ENCODE results near the gene IFITM1. TPM values are rescaled to one million over a fixed set of nuclear protein-coding genes. Genes with fewer than 3 reads are reported as not detected.
"Not testable (repeated sequence)": the region's sequence is repeated elsewhere in the genome, so short reads cannot be mapped to it uniquely, and the experiment has no call there.

The IFITM1 gene
- total RNA-seq: 206 TPM
- 463 TPM for polyA plus RNA-seq
- long read RNA-seq, donor 1, transcript IFITM1-202 (2 exons, 855 nt): major isoform, 30 of 30 reads
- long read RNA-seq, donor 1, partial matches to known transcripts: 0 of 30 reads
- long read RNA-seq, donor 1, other reads (novel, unspliced or antisense): 0 of 30 reads
- long read RNA-seq, donor 2: 0 reads
- long read RNA-seq, donor 3, transcript IFITM1-202 (2 exons, 855 nt): major isoform, 187 of 187 reads
- long read RNA-seq, donor 3, partial matches to known transcripts: 0 of 187 reads
- long read RNA-seq, donor 3, other reads (novel, unspliced or antisense): 0 of 187 reads
- long read RNA-seq, donor 4, transcript IFITM1-202 (2 exons, 855 nt): major isoform, 120 of 120 reads
- long read RNA-seq, donor 4, partial matches to known transcripts: 0 of 120 reads
- long read RNA-seq, donor 4, other reads (novel, unspliced or antisense): 0 of 120 reads
- long read RNA-seq, donor 5, transcript IFITM1-202 (2 exons, 855 nt): major isoform, 398 of 398 reads
- long read RNA-seq, donor 5, partial matches to known transcripts: 0 of 398 reads
- long read RNA-seq, donor 5, other reads (novel, unspliced or antisense): 0 of 398 reads
- long read RNA-seq, donor 6, transcript IFITM1-202 (2 exons, 855 nt): major isoform, 116 of 116 reads
- long read RNA-seq, donor 6, partial matches to known transcripts: 0 of 116 reads
- long read RNA-seq, donor 6, other reads (novel, unspliced or antisense): 0 of 116 reads
- long read RNA-seq, donor 7, transcript IFITM1-202 (2 exons, 855 nt): major isoform, 198 of 203 reads
- long read RNA-seq, donor 7, partial matches to known transcripts: 0 of 203 reads
- long read RNA-seq, donor 7, other reads (novel, unspliced or antisense): 5 of 203 reads
- long read RNA-seq, donor 8, transcript IFITM1-202 (2 exons, 855 nt): major isoform, 107 of 107 reads
- long read RNA-seq, donor 8, partial matches to known transcripts: 0 of 107 reads
- long read RNA-seq, donor 8, other reads (novel, unspliced or antisense): 0 of 107 reads
- long read RNA-seq, donor 9, transcript IFITM1-202 (2 exons, 855 nt): major isoform, 83 of 83 reads
- long read RNA-seq, donor 9, partial matches to known transcripts: 0 of 83 reads
- long read RNA-seq, donor 9, other reads (novel, unspliced or antisense): 0 of 83 reads
- long read RNA-seq, donor 10, transcript IFITM1-202 (2 exons, 855 nt): major isoform, 108 of 108 reads
- long read RNA-seq, donor 10, partial matches to known transcripts: 0 of 108 reads
- long read RNA-seq, donor 10, other reads (novel, unspliced or antisense): 0 of 108 reads

DNA sequence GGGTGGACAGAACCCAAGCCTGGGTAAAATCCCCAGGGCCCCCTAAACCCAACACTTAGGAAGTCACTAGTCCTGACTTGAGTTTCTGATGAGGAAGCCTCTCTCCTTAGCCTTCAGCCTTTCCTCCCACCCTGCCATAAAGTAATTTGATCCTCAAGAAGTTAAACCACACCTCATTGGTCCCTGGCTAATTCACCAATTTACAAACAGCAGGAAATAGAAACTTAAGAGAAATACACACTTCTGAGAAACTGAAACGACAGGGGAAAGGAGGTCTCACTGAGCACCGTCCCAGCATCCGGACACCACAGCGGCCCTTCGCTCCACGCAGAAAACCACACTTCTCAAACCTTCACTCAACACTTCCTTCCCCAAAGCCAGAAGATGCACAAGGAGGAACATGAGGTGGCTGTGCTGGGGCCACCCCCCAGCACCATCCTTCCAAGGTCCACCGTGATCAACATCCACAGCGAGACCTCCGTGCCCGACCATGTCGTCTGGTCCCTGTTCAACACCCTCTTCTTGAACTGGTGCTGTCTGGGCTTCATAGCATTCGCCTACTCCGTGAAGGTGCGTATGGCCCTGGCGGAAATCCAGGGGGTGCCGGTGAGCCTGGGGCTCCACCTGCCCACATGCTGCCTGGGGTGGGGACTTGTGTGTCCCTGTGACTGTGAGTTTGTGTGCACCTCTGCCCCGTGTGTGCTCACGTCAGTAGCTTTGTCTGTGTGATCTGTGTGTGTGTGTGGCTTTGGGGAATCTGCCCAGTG lies at the start of gene IFITM1:
TSS of gene IFITM1 (plus strand) at position 254 of the 767 bp plus-strand sequence. CDS start at position 385, 131 bp downstream.
- H3K4me1 ChIP-seq (ENCODE audit: control insufficient read depth in 2 of 2, insufficient read depth in 2 of 2, low read length in 2 of 2): peaks cover 29 to 64% of the 10 kb centered on the region in 2 donors
- peak in 2 of 9 donors; percentile 62 to 80 for DNase-seq (ENCODE audit: low read depth in 6 of 9, low spot score in 9 of 9)
- H3K9me3 ChIP-seq (ENCODE audit: control insufficient read depth in 2 of 2, insufficient read depth in 1 of 2, low read length in 1 of 2): no peaks in the 10 kb centered on the region
- peak within 1 kb of the TSS; percentile 86 to 95 for H3K27ac ChIP-seq (ENCODE audit: low read depth in 1 of 2, low read length in 1 of 2)
- under 1% methylated on average over 18 of the region's 18 CpGs for WGBS
- H3K36me3 ChIP-seq (ENCODE audit: control insufficient read depth in 2 of 2, insufficient read depth in 2 of 2, low read length in 1 of 2): no peaks in the 10 kb centered on the region
- peaks cover 4 to 36% of the 10 kb centered on the region in 2 donors for H3K27me3 ChIP-seq (ENCODE audit: control insufficient read depth in 2 of 2, insufficient read depth in 1 of 2, low read length in 1 of 2)
- peak within 1 kb of the TSS; percentile 52 to 54 for H3K4me3 ChIP-seq (ENCODE audit: low read length in 2 of 2)

GRCh38 chr11:266676-267439 lies 47.0 kb upstream of the IFITM1 start:
- peaks cover 0 to 3% of the 10 kb centered on the region in 2 donors for H3K36me3 ChIP-seq (ENCODE audit: control insufficient read depth in 2 of 2, insufficient read depth in 2 of 2, low read length in 1 of 2)
- H3K27me3 ChIP-seq (ENCODE audit: control insufficient read depth in 2 of 2, insufficient read depth in 1 of 2, low read length in 1 of 2): no peaks in the 10 kb centered on the region
- peaks cover 12 to 34% of the 10 kb centered on the region in 2 donors for H3K4me1 ChIP-seq (ENCODE audit: control insufficient read depth in 2 of 2, insufficient read depth in 2 of 2, low read length in 2 of 2)
- no peak overlapping the region for H3K4me3 ChIP-seq (ENCODE audit: low read length in 2 of 2)
- WGBS: 88% methylated on average over 5 of the region's 13 CpGs
- DNase-seq (ENCODE audit: low read depth in 6 of 9, low spot score in 9 of 9): no peak
- no peak overlapping the region for H3K27ac ChIP-seq (ENCODE audit: low read depth in 1 of 2, low read length in 1 of 2)
- H3K9me3 ChIP-seq (ENCODE audit: control insufficient read depth in 2 of 2, insufficient read depth in 1 of 2, low read length in 1 of 2): peaks cover 0 to 12% of the 10 kb centered on the region in 2 donors

- DNase-seq (ENCODE audit: low read depth in 6 of 9, low spot score in 9 of 9): peak in 1 of 9 donors; percentile 55
Observed at GRCh38 chr11:267491-267994, 46.3 kb upstream of the IFITM1 start.

DNA sequence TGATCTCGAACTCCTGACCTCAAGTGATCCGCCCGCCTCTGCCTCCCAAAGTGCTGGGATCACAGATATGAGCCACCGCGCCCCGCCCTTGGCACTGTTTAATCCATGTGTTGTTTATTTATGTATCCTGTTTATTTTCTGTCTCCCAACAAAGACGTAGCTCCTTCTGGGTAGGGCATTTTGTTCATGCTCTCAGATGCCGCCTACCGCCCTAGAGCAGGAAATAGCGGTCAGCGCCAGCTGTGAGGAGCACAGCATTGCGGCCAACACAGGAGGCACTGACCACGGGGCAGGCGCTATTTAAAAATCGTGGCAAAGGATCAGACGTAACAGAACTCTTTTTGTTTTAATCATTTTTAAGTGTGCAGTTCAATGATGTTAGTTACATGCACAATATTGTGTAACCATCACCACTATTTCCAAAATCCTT lies 45.1 kb upstream of the IFITM1 start:
- Histone ChIP-seq H3K9me3 (ENCODE audit: control insufficient read depth in 2 of 2, insufficient read depth in 1 of 2, low read length in 1 of 2) (peaks cover 0 to 12% of the 10 kb centered on the region in 2 donors), H3K4me1 (ENCODE audit: control insufficient read depth in 2 of 2, insufficient read depth in 2 of 2, low read length in 2 of 2) (peaks cover 12 to 34% of the 10 kb centered on the region in 2 donors), H3K4me3 (ENCODE audit: low read length in 2 of 2) (peak overlapping the region; percentile 58 to 59), H3K27ac (ENCODE audit: low read depth in 1 of 2, low read length in 1 of 2) (peak overlapping the region; percentile 97 to 100)
- WGBS: 22% methylated on average over 16 of the region's 16 CpGs
- DNase-seq (ENCODE audit: low read depth in 6 of 9, low spot score in 9 of 9): peak in 3 of 9 donors; percentile 41 to 77 (median 56)
- H3K36me3 ChIP-seq (ENCODE audit: control insufficient read depth in 2 of 2, insufficient read depth in 2 of 2, low read length in 1 of 2); H3K27me3 ChIP-seq (ENCODE audit: control insufficient read depth in 2 of 2, insufficient read depth in 1 of 2, low read length in 1 of 2): not testable (repeated sequence)

More at GRCh38 chr11:267491-267994, 46.3 kb upstream of the IFITM1 start:
- Histone ChIP-seq H3K4me3 (ENCODE audit: low read length in 2 of 2) (peak overlapping the region; percentile 42 to 47), H3K4me1 (ENCODE audit: control insufficient read depth in 2 of 2, insufficient read depth in 2 of 2, low read length in 2 of 2) (peaks cover 12 to 34% of the 10 kb centered on the region in 2 donors), H3K27ac (ENCODE audit: low read depth in 1 of 2, low read length in 1 of 2) (peak overlapping the region; percentile 97 to 100), H3K36me3 (ENCODE audit: control insufficient read depth in 2 of 2, insufficient read depth in 2 of 2, low read length in 1 of 2) (peaks cover 0 to 3% of the 10 kb centered on the region in 2 donors), H3K27me3 (ENCODE audit: control insufficient read depth in 2 of 2, insufficient read depth in 1 of 2, low read length in 1 of 2) (peaks cover 0 to 1% of the 10 kb centered on the region in 2 donors), H3K9me3 (ENCODE audit: control insufficient read depth in 2 of 2, insufficient read depth in 1 of 2, low read length in 1 of 2) (peaks cover 0 to 12% of the 10 kb centered on the region in 2 donors)
- WGBS: 38% methylated on average over 17 of the region's 18 CpGs

GRCh38 chr11:269146-269890 lies 44.5 kb upstream of the IFITM1 start:
- Histone ChIP-seq H3K36me3 (ENCODE audit: control insufficient read depth in 2 of 2, insufficient read depth in 2 of 2, low read length in 1 of 2) (peaks cover 0 to 3% of the 10 kb centered on the region in 2 donors), H3K4me3 (ENCODE audit: low read length in 2 of 2) (peak overlapping the region; percentile 58 to 59), H3K27ac (ENCODE audit: low read depth in 1 of 2, low read length in 1 of 2) (peak overlapping the region; percentile 97 to 100), H3K9me3 (ENCODE audit: control insufficient read depth in 2 of 2, insufficient read depth in 1 of 2, low read length in 1 of 2) (peaks cover 0 to 12% of the 10 kb centered on the region in 2 donors), H3K27me3 (ENCODE audit: control insufficient read depth in 2 of 2, insufficient read depth in 1 of 2, low read length in 1 of 2) (peaks cover 0 to 4% of the 10 kb centered on the region in 2 donors), H3K4me1 (ENCODE audit: control insufficient read depth in 2 of 2, insufficient read depth in 2 of 2, low read length in 2 of 2) (peaks cover 12 to 34% of the 10 kb centered on the region in 2 donors)
- 8% methylated on average over 21 of the region's 21 CpGs for WGBS
- peak in 7 of 9 donors; percentile 67 to 93 (median 78) for DNase-seq (ENCODE audit: low read depth in 6 of 9, low spot score in 9 of 9)

DNA sequence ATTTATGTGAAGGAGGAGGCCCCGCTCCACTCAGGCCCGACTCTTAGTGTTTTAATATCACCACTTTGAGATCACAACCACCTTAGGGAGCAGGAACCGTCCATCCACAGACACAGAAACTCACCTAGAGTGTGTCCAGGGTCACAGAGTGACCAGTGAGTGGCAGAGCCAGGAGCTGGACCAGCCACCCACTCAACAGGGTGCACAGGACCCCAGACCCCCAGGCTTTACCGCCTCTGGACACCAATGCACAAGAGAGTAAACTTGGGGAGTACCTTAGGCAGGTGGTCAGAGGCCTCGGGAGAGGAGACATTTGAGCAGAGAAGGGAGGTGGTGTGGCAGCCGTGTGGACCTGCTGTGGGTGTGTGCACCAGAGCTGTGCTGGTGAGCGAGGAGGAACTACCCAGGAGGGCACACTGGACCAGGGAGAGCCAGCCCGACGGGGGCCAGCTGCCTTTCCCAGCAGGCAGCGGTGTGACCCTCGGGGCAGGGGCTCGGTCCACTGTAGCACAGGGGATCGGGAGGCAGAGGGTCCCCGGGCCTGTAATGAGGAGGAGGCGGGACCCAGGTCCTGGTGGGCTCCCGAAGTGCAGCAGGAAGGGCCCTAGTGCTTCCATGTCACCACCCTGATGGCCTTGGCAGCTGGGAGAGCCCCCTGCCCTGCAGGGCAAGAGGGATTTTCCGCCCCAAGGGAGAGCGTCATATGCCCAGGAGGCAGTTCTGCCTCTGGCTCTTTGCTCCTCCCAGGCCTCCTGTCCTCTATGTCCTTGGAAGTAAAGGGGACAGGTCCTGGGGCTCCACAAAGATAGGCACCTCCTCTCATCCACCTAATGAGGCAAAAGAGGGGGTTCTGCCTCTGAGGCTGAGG lies 43.2 kb upstream of the IFITM1 start:
- Histone ChIP-seq H3K4me3 (ENCODE audit: low read length in 2 of 2) (no peak overlapping the region), H3K9me3 (ENCODE audit: control insufficient read depth in 2 of 2, insufficient read depth in 1 of 2, low read length in 1 of 2) (peaks cover 0 to 7% of the 10 kb centered on the region in 2 donors), H3K36me3 (ENCODE audit: control insufficient read depth in 2 of 2, insufficient read depth in 2 of 2, low read length in 1 of 2) (peaks cover 0 to 3% of the 10 kb centered on the region in 2 donors), H3K27ac (ENCODE audit: low read depth in 1 of 2, low read length in 1 of 2) (peak overlapping the region in 1 of 2 donors; percentile 66), H3K27me3 (ENCODE audit: control insufficient read depth in 2 of 2, insufficient read depth in 1 of 2, low read length in 1 of 2) (peaks cover 0 to 4% of the 10 kb centered on the region in 2 donors), H3K4me1 (ENCODE audit: control insufficient read depth in 2 of 2, insufficient read depth in 2 of 2, low read length in 2 of 2) (peaks cover 12 to 34% of the 10 kb centered on the region in 2 donors)
- WGBS: 88% methylated on average over 18 of the region's 18 CpGs
- no peak for DNase-seq (ENCODE audit: low read depth in 6 of 9, low spot score in 9 of 9)

Measured in thymus (tissue), 14 donors.